T follicular helper cell (primary cell): ENCODE data around the gene RGPD3.

ENCODE experiments used
- DNase-seq: peaks from one replicate; pipeline ENCODE4 v3.0.0-alpha.2; 2020; ENCODE audit warnings: low read depth

The RGPD3 gene

GRCh38 chr2:106342831-106343251, 125.4 kb downstream of the RGPD3 start:
- no peak for DNase-seq

GRCh38 chr2:106341666-106342065, 126.5 kb downstream of the RGPD3 start:
- DNase-seq = no peak
